Measurements from ENCODE around the gene NRROS.
A peak's percentile ranks its signal among the peaks of the same experiment; 100 is the strongest.

Gene NRROS

DNA sequence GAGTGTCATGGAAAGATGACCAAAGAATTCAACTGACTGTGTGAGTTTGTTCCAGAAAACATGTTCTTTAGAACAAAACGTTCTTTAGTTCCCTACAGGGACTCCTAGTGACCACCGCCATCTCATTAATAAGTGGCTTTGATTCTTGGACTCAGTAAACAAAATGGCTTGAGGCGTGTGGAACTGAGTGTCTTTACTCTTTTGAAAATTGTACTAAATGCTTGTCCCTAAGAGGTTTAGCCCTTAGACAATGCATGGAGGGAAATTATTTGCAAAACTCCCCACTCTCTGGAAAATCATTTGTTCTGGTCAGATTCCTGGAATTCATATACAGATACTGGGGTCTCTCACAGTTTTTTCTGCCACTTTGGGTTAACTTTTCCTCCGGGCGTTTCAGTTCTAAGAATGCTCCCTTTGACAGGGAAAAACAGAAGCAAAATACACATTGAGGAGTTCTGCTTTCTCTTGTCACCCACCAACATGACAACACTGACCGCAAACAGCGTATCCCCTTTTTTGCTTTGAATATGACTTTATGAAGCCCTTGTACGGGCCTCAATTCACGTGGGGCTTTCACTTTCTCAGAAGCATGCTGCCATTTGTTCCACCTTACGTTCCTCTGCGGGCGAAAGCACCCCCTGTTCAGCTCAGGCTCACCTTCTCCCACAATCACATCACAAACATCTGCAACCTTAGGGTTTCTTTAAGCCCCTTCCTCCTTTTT lies 15.3 kb upstream of the NRROS start:
- Histone ChIP-seq H3K36me3 (ENCODE audit: control insufficient read depth in 1 of 2, insufficient read depth in 2 of 2, low read length in 2 of 2) (no peaks in the 10 kb centered on the region), H3K27me3 (ENCODE audit: control insufficient read depth in 1 of 2, insufficient read depth in 2 of 2, low read length in 2 of 2) (no peaks in the 10 kb centered on the region), H3K27ac (ENCODE audit: low read depth, low read length) (no peak overlapping the region), H3K9ac (ENCODE audit: low read depth in 1 of 2, low read length in 2 of 2) (no peak overlapping the region), H3K9me3 (ENCODE audit: control insufficient read depth in 1 of 2, low read length in 2 of 2) (no peaks in the 10 kb centered on the region), H3K4me3 (ENCODE audit: low read depth in 1 of 2, low read length in 2 of 2) (peak overlapping the region in 1 of 2 donors; percentile 34), H3K4me1 (ENCODE audit: control insufficient read depth in 1 of 2, insufficient read depth in 2 of 2, low read length in 2 of 2) (peaks cover 0 to 6% of the 10 kb centered on the region in 2 donors)

DNA sequence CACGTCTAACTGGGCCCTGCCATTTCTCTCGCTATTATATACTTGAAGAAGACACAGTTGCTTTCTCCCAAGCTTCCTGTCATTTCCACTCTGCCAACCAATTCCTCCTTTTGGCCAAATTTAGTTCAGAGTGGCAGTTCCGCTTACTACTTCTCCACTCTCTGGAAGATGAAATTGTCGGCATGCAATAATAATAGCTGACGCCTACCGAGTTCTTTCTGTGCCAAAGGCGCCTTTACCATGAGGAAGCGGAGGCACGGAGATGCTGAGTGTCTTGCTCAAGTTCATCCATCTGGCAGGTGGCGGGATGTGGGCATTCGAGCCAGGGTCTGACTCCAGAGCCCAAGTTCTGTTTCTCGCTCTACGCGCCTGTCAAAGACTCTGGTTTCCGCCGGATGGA lies 14.6 kb upstream of the NRROS start:
- H3K9me3 ChIP-seq (ENCODE audit: control insufficient read depth in 1 of 2, low read length in 2 of 2) = no peaks in the 10 kb centered on the region
- no peak overlapping the region for H3K9ac ChIP-seq (ENCODE audit: low read depth in 1 of 2, low read length in 2 of 2)
- no peaks in the 10 kb centered on the region for H3K36me3 ChIP-seq (ENCODE audit: control insufficient read depth in 1 of 2, insufficient read depth in 2 of 2, low read length in 2 of 2)
- peaks cover 0 to 6% of the 10 kb centered on the region in 2 donors for H3K4me1 ChIP-seq (ENCODE audit: control insufficient read depth in 1 of 2, insufficient read depth in 2 of 2, low read length in 2 of 2)
- H3K27me3 ChIP-seq (ENCODE audit: control insufficient read depth in 1 of 2, insufficient read depth in 2 of 2, low read length in 2 of 2) = no peaks in the 10 kb centered on the region
- H3K4me3 ChIP-seq (ENCODE audit: low read depth in 1 of 2, low read length in 2 of 2) = peak overlapping the region in 1 of 2 donors; percentile 34
- no peak overlapping the region for H3K27ac ChIP-seq (ENCODE audit: low read depth, low read length)

DNA sequence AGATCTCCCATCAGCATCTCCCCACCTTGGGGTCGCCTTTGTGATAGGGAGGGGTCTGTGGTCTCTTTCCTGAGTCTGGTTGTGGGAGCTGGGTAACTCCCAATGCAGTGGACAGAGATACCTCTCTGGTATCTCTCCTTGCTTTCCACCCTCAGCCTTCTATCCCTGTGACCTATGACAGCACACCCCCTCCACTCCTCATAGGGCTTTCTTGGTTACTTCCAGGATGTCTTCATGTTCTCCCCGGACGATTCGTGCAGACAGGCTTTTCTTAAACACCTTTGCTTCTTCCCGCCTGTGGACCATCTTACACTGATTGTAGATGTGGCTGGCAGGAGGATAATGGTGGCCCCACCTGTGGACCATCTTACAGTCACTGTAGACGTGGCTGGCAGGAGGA lies 14.2 kb upstream of the NRROS start:
- Histone ChIP-seq H3K9ac (ENCODE audit: low read depth in 1 of 2, low read length in 2 of 2) (no peak overlapping the region), H3K36me3 (ENCODE audit: control insufficient read depth in 1 of 2, insufficient read depth in 2 of 2, low read length in 2 of 2) (no peaks in the 10 kb centered on the region), H3K4me3 (ENCODE audit: low read depth in 1 of 2, low read length in 2 of 2) (no peak overlapping the region), H3K4me1 (ENCODE audit: control insufficient read depth in 1 of 2, insufficient read depth in 2 of 2, low read length in 2 of 2) (peaks cover 0 to 5% of the 10 kb centered on the region in 2 donors), H3K27me3 (ENCODE audit: control insufficient read depth in 1 of 2, insufficient read depth in 2 of 2, low read length in 2 of 2) (no peaks in the 10 kb centered on the region), H3K27ac (ENCODE audit: low read depth, low read length) (no peak overlapping the region), H3K9me3 (ENCODE audit: control insufficient read depth in 1 of 2, low read length in 2 of 2) (no peaks in the 10 kb centered on the region)

DNA sequence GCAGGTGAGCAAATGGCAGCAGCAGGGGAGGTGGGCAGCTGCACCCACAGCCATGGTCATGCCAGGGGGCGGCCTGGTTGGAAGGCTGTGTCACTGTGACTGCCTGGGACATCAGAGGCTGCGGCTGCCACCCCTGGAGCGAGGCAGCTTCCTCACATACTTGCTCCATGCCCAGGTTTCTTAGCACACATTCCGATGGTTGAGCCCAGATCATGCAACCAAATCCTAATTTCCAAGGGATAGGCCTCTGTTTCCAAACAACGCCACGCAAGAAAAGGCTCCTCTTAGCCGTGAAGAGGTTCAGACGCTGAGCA lies 11.6 kb upstream of the NRROS start:
- no peak overlapping the region for H3K27ac ChIP-seq (ENCODE audit: low read depth, low read length)
- peaks cover 9 to 16% of the 10 kb centered on the region in 2 donors for H3K4me1 ChIP-seq (ENCODE audit: control insufficient read depth in 1 of 2, insufficient read depth in 2 of 2, low read length in 2 of 2)
- no peaks in the 10 kb centered on the region for H3K36me3 ChIP-seq (ENCODE audit: control insufficient read depth in 1 of 2, insufficient read depth in 2 of 2, low read length in 2 of 2)
- no peaks in the 10 kb centered on the region for H3K9me3 ChIP-seq (ENCODE audit: control insufficient read depth in 1 of 2, low read length in 2 of 2)
- H3K4me3 ChIP-seq (ENCODE audit: low read depth in 1 of 2, low read length in 2 of 2) = no peak overlapping the region
- H3K27me3 ChIP-seq (ENCODE audit: control insufficient read depth in 1 of 2, insufficient read depth in 2 of 2, low read length in 2 of 2) = no peaks in the 10 kb centered on the region
- H3K9ac ChIP-seq (ENCODE audit: low read depth in 1 of 2, low read length in 2 of 2) = no peak overlapping the region

GRCh38 chr3:196629228-196629627 lies 10.3 kb upstream of the NRROS start:
- H3K4me3 ChIP-seq (ENCODE audit: low read depth in 1 of 2, low read length in 2 of 2) = no peak overlapping the region
- no peaks in the 10 kb centered on the region for H3K9me3 ChIP-seq (ENCODE audit: control insufficient read depth in 1 of 2, low read length in 2 of 2)
- H3K36me3 ChIP-seq (ENCODE audit: control insufficient read depth in 1 of 2, insufficient read depth in 2 of 2, low read length in 2 of 2) = no peaks in the 10 kb centered on the region
- H3K9ac ChIP-seq (ENCODE audit: low read depth in 1 of 2, low read length in 2 of 2) = no peak overlapping the region
- H3K27ac ChIP-seq (ENCODE audit: low read depth, low read length) = no peak overlapping the region
- no peaks in the 10 kb centered on the region for H3K27me3 ChIP-seq (ENCODE audit: control insufficient read depth in 1 of 2, insufficient read depth in 2 of 2, low read length in 2 of 2)
- peaks cover 9 to 23% of the 10 kb centered on the region in 2 donors for H3K4me1 ChIP-seq (ENCODE audit: control insufficient read depth in 1 of 2, insufficient read depth in 2 of 2, low read length in 2 of 2)

DNA sequence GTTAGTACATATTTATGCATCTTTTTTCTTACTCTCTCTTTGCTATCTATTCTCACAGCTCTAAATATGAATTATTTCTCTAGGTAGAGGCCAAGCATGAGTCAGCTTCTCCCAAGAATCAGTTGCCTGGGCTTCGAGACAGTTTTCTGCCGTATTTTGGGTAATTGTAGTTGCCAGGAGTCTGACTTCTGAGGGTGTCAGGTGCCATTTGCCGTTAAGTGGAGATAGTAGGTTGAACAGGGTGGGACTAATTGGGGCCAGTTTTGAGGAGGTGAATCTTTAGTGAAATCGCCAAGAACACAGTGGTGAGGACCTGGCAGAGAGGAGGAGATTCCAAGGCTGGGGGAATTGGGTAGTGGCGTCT lies 7.8 kb upstream of the NRROS start:
- Histone ChIP-seq H3K36me3 (ENCODE audit: control insufficient read depth in 1 of 2, insufficient read depth in 2 of 2, low read length in 2 of 2) (no peaks in the 10 kb centered on the region), H3K9ac (ENCODE audit: low read depth in 1 of 2, low read length in 2 of 2) (peak overlapping the region; percentile 72 to 83), H3K4me1 (ENCODE audit: control insufficient read depth in 1 of 2, insufficient read depth in 2 of 2, low read length in 2 of 2) (peaks cover 12 to 30% of the 10 kb centered on the region in 2 donors), H3K9me3 (ENCODE audit: control insufficient read depth in 1 of 2, low read length in 2 of 2) (no peaks in the 10 kb centered on the region), H3K4me3 (ENCODE audit: low read depth in 1 of 2, low read length in 2 of 2) (peak overlapping the region; percentile 69 to 82), H3K27me3 (ENCODE audit: control insufficient read depth in 1 of 2, insufficient read depth in 2 of 2, low read length in 2 of 2) (no peaks in the 10 kb centered on the region), H3K27ac (ENCODE audit: low read depth, low read length) (peak overlapping the region; percentile 72)

DNA sequence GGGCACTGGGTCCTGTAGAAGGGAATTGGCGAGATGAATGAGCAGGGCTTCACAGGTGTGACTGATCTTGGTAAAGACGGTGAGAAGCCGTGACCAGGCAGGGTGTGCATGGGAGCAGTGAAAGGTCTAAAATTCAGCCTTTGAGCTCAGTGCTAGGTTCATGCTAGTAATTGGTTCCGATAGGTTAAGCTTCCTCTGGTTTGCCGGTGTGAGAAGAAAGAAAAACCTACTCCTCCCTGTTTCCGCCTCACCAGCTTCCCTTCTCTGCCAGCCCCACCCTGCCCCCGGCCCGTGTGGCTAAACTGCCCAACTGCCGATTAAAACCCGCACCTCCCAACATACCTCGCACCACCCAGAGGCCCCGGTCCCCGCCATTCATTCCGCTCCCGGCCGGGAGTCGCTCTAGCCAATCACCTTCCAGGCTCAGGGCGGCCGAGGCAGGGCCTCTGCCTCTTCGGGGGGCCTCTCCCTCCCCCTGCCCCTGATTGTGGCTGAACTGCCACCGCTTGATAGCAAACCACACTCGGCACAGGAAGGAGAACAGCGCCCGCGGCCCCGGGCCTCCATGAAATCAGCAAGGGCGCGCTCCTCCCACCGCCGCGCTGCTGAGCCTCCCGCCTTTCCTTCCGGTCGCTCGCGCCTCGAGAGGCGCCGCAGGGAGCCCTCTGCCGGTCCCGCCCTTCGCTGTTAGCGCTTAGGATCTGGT lies 7.3 kb upstream of the NRROS start:
- Histone ChIP-seq H3K4me1 (ENCODE audit: control insufficient read depth in 1 of 2, insufficient read depth in 2 of 2, low read length in 2 of 2) (peaks cover 14 to 32% of the 10 kb centered on the region in 2 donors), H3K4me3 (ENCODE audit: low read depth in 1 of 2, low read length in 2 of 2) (peak overlapping the region; percentile 69 to 82), H3K36me3 (ENCODE audit: control insufficient read depth in 1 of 2, insufficient read depth in 2 of 2, low read length in 2 of 2) (no peaks in the 10 kb centered on the region), H3K9me3 (ENCODE audit: control insufficient read depth in 1 of 2, low read length in 2 of 2) (no peaks in the 10 kb centered on the region), H3K9ac (ENCODE audit: low read depth in 1 of 2, low read length in 2 of 2) (peak overlapping the region; percentile 72 to 83), H3K27ac (ENCODE audit: low read depth, low read length) (peak overlapping the region; percentile 72), H3K27me3 (ENCODE audit: control insufficient read depth in 1 of 2, insufficient read depth in 2 of 2, low read length in 2 of 2) (no peaks in the 10 kb centered on the region)

DNA sequence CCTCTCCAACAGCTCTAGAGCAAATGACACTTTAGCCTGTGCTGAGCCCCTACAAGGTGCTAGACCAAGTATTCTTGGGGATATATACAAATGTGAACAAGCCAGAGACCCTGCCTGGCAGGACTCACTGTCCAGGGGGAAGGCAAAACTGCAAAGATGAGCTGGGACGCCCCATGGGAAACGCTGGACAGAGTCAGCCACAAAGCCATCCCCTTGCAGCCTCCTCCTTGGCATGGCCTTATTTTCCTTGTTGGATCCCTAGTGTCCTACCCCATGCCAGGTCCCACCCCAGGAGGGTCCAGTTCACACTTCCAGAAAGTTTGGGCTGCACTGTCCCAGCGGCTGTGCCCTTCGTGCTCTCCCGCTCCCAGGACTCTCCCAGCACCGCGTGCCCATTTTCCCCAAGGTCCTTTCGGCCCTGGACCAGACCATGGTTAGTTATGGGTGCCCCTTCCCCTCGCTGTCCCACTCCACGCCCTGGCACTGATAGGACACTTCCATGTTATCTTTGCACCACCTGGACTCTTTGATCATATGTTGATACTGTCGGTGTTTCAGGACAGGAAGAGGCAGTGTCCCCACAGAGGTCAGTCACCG lies 5.8 kb upstream of the NRROS start:
- Histone ChIP-seq H3K36me3 (ENCODE audit: control insufficient read depth in 1 of 2, insufficient read depth in 2 of 2, low read length in 2 of 2) (no peaks in the 10 kb centered on the region), H3K4me3 (ENCODE audit: low read depth in 1 of 2, low read length in 2 of 2) (no peak overlapping the region), H3K27ac (ENCODE audit: low read depth, low read length) (no peak overlapping the region), H3K27me3 (ENCODE audit: control insufficient read depth in 1 of 2, insufficient read depth in 2 of 2, low read length in 2 of 2) (no peaks in the 10 kb centered on the region), H3K9ac (ENCODE audit: low read depth in 1 of 2, low read length in 2 of 2) (no peak overlapping the region), H3K4me1 (ENCODE audit: control insufficient read depth in 1 of 2, insufficient read depth in 2 of 2, low read length in 2 of 2) (peaks cover 16 to 33% of the 10 kb centered on the region in 2 donors), H3K9me3 (ENCODE audit: control insufficient read depth in 1 of 2, low read length in 2 of 2) (no peaks in the 10 kb centered on the region)

GRCh38 chr3:196634224-196634623 lies 5.3 kb upstream of the NRROS start:
- Histone ChIP-seq H3K4me1 (ENCODE audit: control insufficient read depth in 1 of 2, insufficient read depth in 2 of 2, low read length in 2 of 2) (peaks cover 22 to 38% of the 10 kb centered on the region in 2 donors), H3K27ac (ENCODE audit: low read depth, low read length) (no peak overlapping the region), H3K36me3 (ENCODE audit: control insufficient read depth in 1 of 2, insufficient read depth in 2 of 2, low read length in 2 of 2) (no peaks in the 10 kb centered on the region), H3K4me3 (ENCODE audit: low read depth in 1 of 2, low read length in 2 of 2) (no peak overlapping the region), H3K9me3 (ENCODE audit: control insufficient read depth in 1 of 2, low read length in 2 of 2) (no peaks in the 10 kb centered on the region), H3K9ac (ENCODE audit: low read depth in 1 of 2, low read length in 2 of 2) (no peak overlapping the region), H3K27me3 (ENCODE audit: control insufficient read depth in 1 of 2, insufficient read depth in 2 of 2, low read length in 2 of 2) (no peaks in the 10 kb centered on the region)

DNA sequence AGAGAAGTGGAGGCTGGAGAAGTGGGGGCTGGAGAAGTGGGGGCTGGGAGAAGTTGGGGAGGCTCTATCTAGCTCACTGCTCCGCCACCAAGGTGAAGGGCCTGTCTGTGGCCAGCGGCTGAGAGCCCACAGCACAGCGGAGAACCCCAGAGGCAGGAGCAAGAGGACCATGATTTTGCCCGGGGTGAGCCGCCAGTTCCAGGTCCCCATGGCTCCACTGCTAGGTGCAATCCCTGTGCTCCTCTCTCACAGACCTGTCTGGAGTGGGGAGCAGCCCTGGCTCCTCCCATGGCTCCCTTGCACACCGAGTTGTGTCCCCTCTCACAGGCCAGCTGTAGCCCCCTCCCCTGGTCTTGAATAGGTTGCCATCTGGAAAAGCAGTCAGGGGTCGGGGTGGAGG lies 4.7 kb upstream of the NRROS start:
- H3K4me3 ChIP-seq (ENCODE audit: low read depth in 1 of 2, low read length in 2 of 2) = no peak overlapping the region
- no peak overlapping the region for H3K27ac ChIP-seq (ENCODE audit: low read depth, low read length)
- H3K4me1 ChIP-seq (ENCODE audit: control insufficient read depth in 1 of 2, insufficient read depth in 2 of 2, low read length in 2 of 2) = peaks cover 24 to 39% of the 10 kb centered on the region in 2 donors
- H3K9ac ChIP-seq (ENCODE audit: low read depth in 1 of 2, low read length in 2 of 2) = no peak overlapping the region
- no peaks in the 10 kb centered on the region for H3K9me3 ChIP-seq (ENCODE audit: control insufficient read depth in 1 of 2, low read length in 2 of 2)
- H3K36me3 ChIP-seq (ENCODE audit: control insufficient read depth in 1 of 2, insufficient read depth in 2 of 2, low read length in 2 of 2) = no peaks in the 10 kb centered on the region
- peaks cover under 1 to 3% of the 10 kb centered on the region in 2 donors for H3K27me3 ChIP-seq (ENCODE audit: control insufficient read depth in 1 of 2, insufficient read depth in 2 of 2, low read length in 2 of 2)

All from duodenal mucosa (tissue), 2 donors.